GM12878 (cell line): ENCODE measurements around the gene C1orf198. TPM values are rescaled to one million over a fixed set of nuclear protein-coding genes. Genes with fewer than 3 reads are reported as not detected.

ENCODE experiments used
- ATAC-seq: fragments of 200-7000 bp; cut with Tn5 transposase; 3 replicates; pipeline ENCODE4 v1.9.1; 2020; ENCODE audit warnings: mild to moderate bottlenecking, moderate library complexity
- BruUV-seq: library from RNA; stranded (reverse); fragments of 400-500 nt; replicated peaks from 2 replicates; lab custom pipeline; 2021; lab: Mats Ljungman, UMichigan
- CTCF ChIA-PET: fragments of 300-600 bp; sonication (Branson Sonifier 250); formaldehyde crosslinking; extraction: SDS; loops from one replicate; lab custom pipeline; 2021; ENCODE audit warnings: inconsistent platforms; lab: Yijun Ruan, JAX
- POLR2A ChIA-PET: fragments of 350-600 bp; formaldehyde crosslinking; extraction: SDS; loops from one replicate; lab custom pipeline; 2021; ENCODE audit warnings: inconsistent platforms; lab: Charles Lee
- RAD21 ChIA-PET: fragments of 300-600 bp; sonication (Branson Sonifier 250); formaldehyde crosslinking; loops from one replicate; lab custom pipeline; 2023; ENCODE audit warnings: antibody characterized with exemption; ENCODE audit not compliant: unreplicated experiment; lab: Charles Lee
- SMC1A ChIA-PET: fragments of 300-600 bp; sonication (Branson Sonifier 250); formaldehyde crosslinking; loops from one replicate; lab custom pipeline; 2023; ENCODE audit not compliant: unreplicated experiment, uncharacterized antibody; lab: Charles Lee
- DNase-seq: peaks from one replicate; pipeline ENCODE4 v3.0.0-alpha.2; 2011; ENCODE audit warnings: low read depth, low spot score
- FAIRE-seq: peaks from 3 replicates; lab custom pipeline; 2011; peaks lifted over from hg19 to GRCh38; lab: Jason Lieb, UNC
- H2AFZ ChIP-seq: 2 replicates; pipeline ENCODE4 v1.6.0; 2011; ENCODE audit warnings: low read depth, low read length, control low read depth; ENCODE audit not compliant: control insufficient read depth
- H3K27ac ChIP-seq: 2 replicates; pipeline ENCODE4 v1.5.1; 2011; ENCODE audit warnings: control low read depth; ENCODE audit not compliant: control insufficient read depth, insufficient read depth
- H3K27me3 ChIP-seq, 2 experiments: replicated peaks in 1 of 2; 2 replicates each; pipeline versions ENCODE4 v1.6.0 to v1.6.1; 2011; ENCODE audit warnings: low read length in 1 of 2; ENCODE audit not compliant: control insufficient read depth in 2 of 2, insufficient read depth in 2 of 2
- H3K36me3 ChIP-seq, 2 experiments: 2 replicates each; pipeline ENCODE4 v1.5.1; 2011; ENCODE audit warnings: low read length in 1 of 2; ENCODE audit not compliant: control insufficient read depth in 2 of 2, insufficient read depth in 2 of 2
- H3K4me1 ChIP-seq: 2 replicates; pipeline ENCODE4 v1.6.1; 2011; ENCODE audit warnings: mild to moderate bottlenecking, low read length, moderate library complexity, mixed read lengths; ENCODE audit not compliant: control insufficient read depth, insufficient read depth
- H3K4me2 ChIP-seq: 2 replicates; pipeline ENCODE4 v1.6.0; 2011; ENCODE audit warnings: control low read depth; ENCODE audit not compliant: control insufficient read depth, insufficient read depth
- H3K4me3 ChIP-seq: fragments of 200-600 bp; sonication (generic); 2 replicates; pipeline ENCODE4 v1.5.1; 2016
- H3K79me2 ChIP-seq: 2 replicates; pipeline ENCODE4 v1.6.0; 2011; ENCODE audit warnings: low read length; ENCODE audit not compliant: control insufficient read depth, insufficient read depth
- H3K9ac ChIP-seq: 2 replicates; pipeline ENCODE4 v1.8.0; 2011; ENCODE audit warnings: low read length, control low read depth, mixed read lengths; ENCODE audit not compliant: control insufficient read depth, insufficient read depth
- H3K9me3 ChIP-seq: replicated peaks from 3 replicates; pipeline ENCODE4 v1.5.1; 2011; ENCODE audit warnings: mild to moderate bottlenecking, low read length; ENCODE audit not compliant: control insufficient read depth, insufficient read depth
- H4K20me1 ChIP-seq: 2 replicates; pipeline ENCODE4 v1.6.0; 2011; ENCODE audit not compliant: control insufficient read depth, insufficient read depth
- ATF7 ChIP-seq: fragments of 450-650 bp; IDR thresholded peaks from 2 replicates; pipeline ENCODE4 v1.6.1; 2016; ENCODE audit warnings: low read depth, mild to moderate bottlenecking
- DPF2 ChIP-seq: fragments of 450-650 bp; IDR thresholded peaks from 2 replicates; pipeline ENCODE4 v1.6.1; 2017; ENCODE audit warnings: mild to moderate bottlenecking
- EGR1 ChIP-seq, 2 experiments: IDR thresholded peaks; 1 replicate in 1 of 2; 2 replicates in 1 of 2; pipeline ENCODE4 v1.6.1; 2011 to 2012; ENCODE audit warnings: low read depth in 2 of 2, low read length in 2 of 2, borderline replicate concordance in 1 of 2, mild to moderate bottlenecking in 1 of 2, moderate library complexity in 1 of 2
- POLR2AphosphoS2 ChIP-seq: IDR thresholded peaks from 2 replicates; pipeline ENCODE4 v1.6.1; 2011; ENCODE audit warnings: low read depth, mild to moderate bottlenecking, low read length, improper control_type of control experiment, moderate library complexity
- SMAD1 ChIP-seq: fragments of 450-650 bp; IDR thresholded peaks from 2 replicates; pipeline ENCODE4 v1.6.1; 2018; ENCODE audit warnings: mild to moderate bottlenecking, low read depth; ENCODE audit not compliant: partially characterized antibody
- ZNF217 ChIP-seq: fragments of 450-650 bp; IDR thresholded peaks from 2 replicates; pipeline ENCODE4 v1.6.1; 2017; ENCODE audit warnings: antibody characterized with exemption, mild to moderate bottlenecking
- WGBS: methylation state at CpG from one replicate; pipeline ENCODE4 v1.1.6; 2016; ENCODE audit warnings: low lambda C conversion rate; ENCODE audit not compliant: insufficient replicate concordance, insufficient coverage; ENCODE audit errors: missing lambda C conversion rate; 5-methylcytosine and 5-hydroxymethylcytosine counted together
- in situ Hi-C: fragments of 300-500 bp; cut with MboI; formaldehyde crosslinking; loops from 9 replicates; pipeline ENCODE4 v1.14.3; 2018; ENCODE audit warnings: mixed read lengths
- intact Hi-C: fragments of 100-400 bp; cut with micrococcal nuclease; formaldehyde crosslinking; loops from one replicate; pipeline ENCODE4 v1.14.2; 2022; ENCODE audit not compliant: unreplicated experiment
- polyA plus RNA-seq, 11 experiments: library from polyadenylated mRNA; depleted of rRNA in 4 of 11; unstranded in 6 of 11; stranded (reverse) in 5 of 11; fragments of >200 nt; fragmentation: Nextera tagmentation in 4 of 11; fragmentation: Illumina TruSeq in 1 of 11; extraction: Ambion mirVana in 4 of 11; extraction: Trizol in 1 of 11; gene quantifications; 1 replicate in 1 of 11; 2 replicates in 10 of 11; pipeline versions ENCODE4 v1.2.1 to v1.2.3, GENCODE V29; 2011 to 2016; ENCODE audit warnings: inconsistent platforms in 2 of 11, missing spikeins in 2 of 11, low read depth in 1 of 11
- total RNA-seq, 4 experiments: library from RNA; depleted of rRNA in 3 of 4; stranded (reverse); fragments of >200 nt in 3 of 4; fragmentation: Illumina TruSeq in 1 of 4; extraction: Trizol in 1 of 4; gene quantifications; 2 replicates each; pipeline versions ENCODE4 v1.2.1 to v1.2.3, GENCODE V29; 2013 to 2021
- TF ChIP-seq, protein P1 (sequence below): IDR thresholded peaks from 2 replicates; pipeline ENCODE4 v1.6.1; 2012; ENCODE audit warnings: improper control_type of control experiment, low read depth, low read length; ENCODE audit not compliant: insufficient replicate concordance
- TF ChIP-seq, protein P2 (sequence below), 3 experiments: IDR thresholded peaks in 2 of 3; conservative IDR thresholded peaks in 1 of 3; 2 replicates each; pipeline ENCODE4 v1.5.1; 2011; ENCODE audit warnings: low read depth in 3 of 3, low read length in 3 of 3, mild to moderate bottlenecking in 3 of 3, control low read depth in 2 of 3, moderate library complexity in 2 of 3, inconsistent platforms in 1 of 3, mixed read lengths in 1 of 3; ENCODE audit not compliant: control insufficient read depth in 2 of 3, insufficient read depth in 1 of 3; ENCODE audit errors: extremely low read depth in 1 of 3
- TF ChIP-seq, protein P3 (sequence below): IDR thresholded peaks from 2 replicates; pipeline ENCODE4 v1.6.1; 2011; ENCODE audit warnings: mild to moderate bottlenecking, low read depth, low read length, moderate library complexity; ENCODE audit not compliant: insufficient replicate concordance
- TF ChIP-seq, protein P4 (sequence below): IDR thresholded peaks from 2 replicates; pipeline ENCODE4 v1.6.1; 2011; ENCODE audit warnings: low read depth, low read length, improper control_type of control experiment, borderline replicate concordance

C1orf198 gene
- total and polyA plus RNA-seq, 10 of the 15 experiments (the other 5 are each of a cell fraction or from before 2014, with no cell fraction given): 0.16 to 2.8 (median 1.1) TPM

DNA sequence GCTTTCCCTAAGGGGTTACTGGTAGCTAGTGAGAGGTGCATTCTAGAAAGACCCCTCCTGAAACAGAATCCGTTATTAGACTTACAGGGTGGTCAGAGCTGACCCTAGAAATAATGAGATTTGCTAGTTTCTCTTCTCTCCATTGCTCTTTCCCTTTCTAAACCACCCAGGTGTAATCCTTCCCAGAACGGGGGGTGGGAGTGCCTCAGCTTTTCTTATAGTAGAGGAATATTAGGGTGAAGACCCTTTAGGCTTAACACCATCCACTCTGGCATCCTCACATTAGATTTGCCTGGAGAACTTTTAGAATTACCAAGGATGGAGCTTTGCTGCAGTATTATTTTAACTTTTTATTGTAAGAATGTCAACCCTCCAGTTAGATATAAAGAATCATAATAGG, 71.7 kb downstream of the C1orf198 start:
- no peak for DNase-seq
- no peak overlapping the region for H2AFZ ChIP-seq
- no peaks in the 10 kb centered on the region for H3K36me3 ChIP-seq
- BruUV-seq: no TSS peak
- H3K9ac ChIP-seq: no peak overlapping the region
- no peaks in the 10 kb centered on the region for H4K20me1 ChIP-seq
- CTCF ChIA-PET: interaction anchor here (1.6 kb wide), 1 partner anchor 10 kb away, joined by 5 read pairs; no protein-coding TSS in a partner anchor
- no peak overlapping the region for H3K4me3 ChIP-seq
- TF ChIP-seq ZNF217: no peak
- TF ChIP-seq ATF7: no peak
- TF ChIP-seq POLR2AphosphoS2: no peak
- TF ChIP-seq, protein P1, sequence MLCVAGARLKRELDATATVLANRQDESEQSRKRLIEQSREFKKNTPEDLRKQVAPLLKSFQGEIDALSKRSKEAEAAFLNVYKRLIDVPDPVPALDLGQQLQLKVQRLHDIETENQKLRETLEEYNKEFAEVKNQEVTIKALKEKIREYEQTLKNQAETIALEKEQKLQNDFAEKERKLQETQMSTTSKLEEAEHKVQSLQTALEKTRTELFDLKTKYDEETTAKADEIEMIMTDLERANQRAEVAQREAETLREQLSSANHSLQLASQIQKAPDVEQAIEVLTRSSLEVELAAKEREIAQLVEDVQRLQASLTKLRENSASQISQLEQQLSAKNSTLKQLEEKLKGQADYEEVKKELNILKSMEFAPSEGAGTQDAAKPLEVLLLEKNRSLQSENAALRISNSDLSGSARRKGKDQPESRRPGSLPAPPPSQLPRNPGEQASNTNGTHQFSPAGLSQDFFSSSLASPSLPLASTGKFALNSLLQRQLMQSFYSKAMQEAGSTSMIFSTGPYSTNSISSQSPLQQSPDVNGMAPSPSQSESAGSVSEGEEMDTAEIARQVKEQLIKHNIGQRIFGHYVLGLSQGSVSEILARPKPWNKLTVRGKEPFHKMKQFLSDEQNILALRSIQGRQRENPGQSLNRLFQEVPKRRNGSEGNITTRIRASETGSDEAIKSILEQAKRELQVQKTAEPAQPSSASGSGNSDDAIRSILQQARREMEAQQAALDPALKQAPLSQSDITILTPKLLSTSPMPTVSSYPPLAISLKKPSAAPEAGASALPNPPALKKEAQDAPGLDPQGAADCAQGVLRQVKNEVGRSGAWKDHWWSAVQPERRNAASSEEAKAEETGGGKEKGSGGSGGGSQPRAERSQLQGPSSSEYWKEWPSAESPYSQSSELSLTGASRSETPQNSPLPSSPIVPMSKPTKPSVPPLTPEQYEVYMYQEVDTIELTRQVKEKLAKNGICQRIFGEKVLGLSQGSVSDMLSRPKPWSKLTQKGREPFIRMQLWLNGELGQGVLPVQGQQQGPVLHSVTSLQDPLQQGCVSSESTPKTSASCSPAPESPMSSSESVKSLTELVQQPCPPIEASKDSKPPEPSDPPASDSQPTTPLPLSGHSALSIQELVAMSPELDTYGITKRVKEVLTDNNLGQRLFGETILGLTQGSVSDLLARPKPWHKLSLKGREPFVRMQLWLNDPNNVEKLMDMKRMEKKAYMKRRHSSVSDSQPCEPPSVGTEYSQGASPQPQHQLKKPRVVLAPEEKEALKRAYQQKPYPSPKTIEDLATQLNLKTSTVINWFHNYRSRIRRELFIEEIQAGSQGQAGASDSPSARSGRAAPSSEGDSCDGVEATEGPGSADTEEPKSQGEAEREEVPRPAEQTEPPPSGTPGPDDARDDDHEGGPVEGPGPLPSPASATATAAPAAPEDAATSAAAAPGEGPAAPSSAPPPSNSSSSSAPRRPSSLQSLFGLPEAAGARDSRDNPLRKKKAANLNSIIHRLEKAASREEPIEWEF: no peak
- TF ChIP-seq, protein P2, sequence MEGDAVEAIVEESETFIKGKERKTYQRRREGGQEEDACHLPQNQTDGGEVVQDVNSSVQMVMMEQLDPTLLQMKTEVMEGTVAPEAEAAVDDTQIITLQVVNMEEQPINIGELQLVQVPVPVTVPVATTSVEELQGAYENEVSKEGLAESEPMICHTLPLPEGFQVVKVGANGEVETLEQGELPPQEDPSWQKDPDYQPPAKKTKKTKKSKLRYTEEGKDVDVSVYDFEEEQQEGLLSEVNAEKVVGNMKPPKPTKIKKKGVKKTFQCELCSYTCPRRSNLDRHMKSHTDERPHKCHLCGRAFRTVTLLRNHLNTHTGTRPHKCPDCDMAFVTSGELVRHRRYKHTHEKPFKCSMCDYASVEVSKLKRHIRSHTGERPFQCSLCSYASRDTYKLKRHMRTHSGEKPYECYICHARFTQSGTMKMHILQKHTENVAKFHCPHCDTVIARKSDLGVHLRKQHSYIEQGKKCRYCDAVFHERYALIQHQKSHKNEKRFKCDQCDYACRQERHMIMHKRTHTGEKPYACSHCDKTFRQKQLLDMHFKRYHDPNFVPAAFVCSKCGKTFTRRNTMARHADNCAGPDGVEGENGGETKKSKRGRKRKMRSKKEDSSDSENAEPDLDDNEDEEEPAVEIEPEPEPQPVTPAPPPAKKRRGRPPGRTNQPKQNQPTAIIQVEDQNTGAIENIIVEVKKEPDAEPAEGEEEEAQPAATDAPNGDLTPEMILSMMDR (IDR thresholded peaks at IDR 0.05 in 2 of 3, conservative IDR thresholded peaks at IDR 0.05 in 1 of 3; ENCODE audit: control insufficient read depth in 2 of 3, extremely low read depth in 1 of 3, insufficient read depth in 1 of 3, low read depth in 3 of 3, low read length in 3 of 3): no peak
- TF ChIP-seq, protein P3, sequence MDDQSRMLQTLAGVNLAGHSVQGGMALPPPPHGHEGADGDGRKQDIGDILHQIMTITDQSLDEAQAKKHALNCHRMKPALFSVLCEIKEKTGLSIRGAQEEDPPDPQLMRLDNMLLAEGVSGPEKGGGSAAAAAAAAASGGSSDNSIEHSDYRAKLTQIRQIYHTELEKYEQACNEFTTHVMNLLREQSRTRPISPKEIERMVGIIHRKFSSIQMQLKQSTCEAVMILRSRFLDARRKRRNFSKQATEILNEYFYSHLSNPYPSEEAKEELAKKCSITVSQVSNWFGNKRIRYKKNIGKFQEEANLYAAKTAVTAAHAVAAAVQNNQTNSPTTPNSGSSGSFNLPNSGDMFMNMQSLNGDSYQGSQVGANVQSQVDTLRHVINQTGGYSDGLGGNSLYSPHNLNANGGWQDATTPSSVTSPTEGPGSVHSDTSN: no peak
- TF ChIP-seq DPF2: no peak
- TF ChIP-seq EGR1 (IDR thresholded peaks at IDR 0.05; ENCODE audit: borderline replicate concordance in 1 of 2, low read depth in 2 of 2, low read length in 2 of 2): no peak
- TF ChIP-seq, protein P4, sequence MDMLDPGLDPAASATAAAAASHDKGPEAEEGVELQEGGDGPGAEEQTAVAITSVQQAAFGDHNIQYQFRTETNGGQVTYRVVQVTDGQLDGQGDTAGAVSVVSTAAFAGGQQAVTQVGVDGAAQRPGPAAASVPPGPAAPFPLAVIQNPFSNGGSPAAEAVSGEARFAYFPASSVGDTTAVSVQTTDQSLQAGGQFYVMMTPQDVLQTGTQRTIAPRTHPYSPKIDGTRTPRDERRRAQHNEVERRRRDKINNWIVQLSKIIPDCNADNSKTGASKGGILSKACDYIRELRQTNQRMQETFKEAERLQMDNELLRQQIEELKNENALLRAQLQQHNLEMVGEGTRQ: no peak
- TF ChIP-seq SMAD1: no peak
- H3K9me3 ChIP-seq: no peaks in the 10 kb centered on the region
- POLR2A ChIA-PET: interaction anchor here (0.6 kb wide), 1 partner anchor 205 kb away, joined by 4 read pairs; no protein-coding TSS in a partner anchor
- in situ Hi-C loops: no loop called here
- no peaks in the 10 kb centered on the region for H3K4me1 ChIP-seq
- ATAC-seq: no peak
- no peaks in the 10 kb centered on the region for H3K79me2 ChIP-seq
- H3K27me3 ChIP-seq: no peaks in the 10 kb centered on the region; a peak in 2 of 4 replicates
- intact Hi-C loops: loop anchor here (10.0 kb wide), 1 partner anchor 298 kb away; no protein-coding TSS in a partner anchor
- RAD21 ChIA-PET: no interaction called here
- WGBS: 9% methylated on average over 2 of the region's 2 CpGs
- no peak for FAIRE-seq
- no peak overlapping the region for H3K4me2 ChIP-seq
- no peak overlapping the region for H3K27ac ChIP-seq
- SMC1A ChIA-PET: interaction anchor here (1.7 kb wide), 1 partner anchor 15 kb away, joined by 3 read pairs; no protein-coding TSS in a partner anchor
